HL-60 (cell line): ENCODE data around the gene GPR179.

Experiments used
- GABPA ChIP-seq: IDR thresholded peaks from 2 replicates; pipeline ENCODE4 v1.6.1; 2012; ENCODE audit warnings: low read depth
- POLR2AphosphoS5 ChIP-seq: IDR thresholded peaks from 2 replicates; pipeline ENCODE4 v1.6.1; 2012; ENCODE audit warnings: low read depth
- SPI1 ChIP-seq: IDR thresholded peaks from 2 replicates; pipeline ENCODE4 v1.6.1; 2012; ENCODE audit warnings: low read depth, mild to moderate bottlenecking, borderline replicate concordance
- TF ChIP-seq, protein P1 (sequence below): IDR thresholded peaks from one replicate; pipeline ENCODE4 v1.5.1; 2011; ENCODE audit warnings: low read length, control low read depth, inconsistent platforms; ENCODE audit not compliant: insufficient read depth
- TF ChIP-seq, protein P2 (sequence below): IDR thresholded peaks from 2 replicates; pipeline ENCODE4 v1.6.1; 2012; ENCODE audit warnings: low read depth; ENCODE audit not compliant: insufficient replicate concordance

DNA sequence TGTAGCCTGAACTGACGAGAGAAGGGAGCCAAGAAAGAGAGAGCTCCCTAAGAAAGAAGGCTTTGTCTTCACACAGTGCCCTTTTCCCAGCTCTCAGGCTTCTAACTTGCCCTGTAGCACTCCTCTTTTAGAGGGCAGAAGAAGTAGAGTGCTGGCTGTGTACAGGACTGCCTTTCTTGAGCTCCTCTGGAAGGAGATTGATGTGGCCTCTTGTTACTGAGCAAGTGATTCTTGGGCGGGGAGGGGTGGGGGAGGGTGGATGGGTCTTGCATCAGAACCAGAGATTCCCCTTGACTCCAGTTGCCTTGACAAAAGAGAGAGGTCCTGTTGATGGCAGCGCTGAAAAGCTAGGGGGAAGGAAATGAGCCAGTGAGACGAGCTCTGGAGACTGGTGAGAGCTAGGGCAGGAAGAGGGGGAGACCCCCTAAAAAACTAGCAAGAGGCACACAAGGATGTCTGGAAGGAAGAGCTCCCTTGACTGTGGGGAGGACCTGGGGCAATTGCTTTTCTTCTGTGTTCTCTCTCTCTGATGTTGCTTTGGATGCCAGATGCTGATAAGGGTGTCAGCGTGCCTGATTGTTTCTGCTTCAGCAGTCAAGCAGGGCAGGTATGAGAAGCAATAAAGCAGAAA is 18.4 kb downstream of the GPR179 start:
- TF ChIP-seq, protein P1, sequence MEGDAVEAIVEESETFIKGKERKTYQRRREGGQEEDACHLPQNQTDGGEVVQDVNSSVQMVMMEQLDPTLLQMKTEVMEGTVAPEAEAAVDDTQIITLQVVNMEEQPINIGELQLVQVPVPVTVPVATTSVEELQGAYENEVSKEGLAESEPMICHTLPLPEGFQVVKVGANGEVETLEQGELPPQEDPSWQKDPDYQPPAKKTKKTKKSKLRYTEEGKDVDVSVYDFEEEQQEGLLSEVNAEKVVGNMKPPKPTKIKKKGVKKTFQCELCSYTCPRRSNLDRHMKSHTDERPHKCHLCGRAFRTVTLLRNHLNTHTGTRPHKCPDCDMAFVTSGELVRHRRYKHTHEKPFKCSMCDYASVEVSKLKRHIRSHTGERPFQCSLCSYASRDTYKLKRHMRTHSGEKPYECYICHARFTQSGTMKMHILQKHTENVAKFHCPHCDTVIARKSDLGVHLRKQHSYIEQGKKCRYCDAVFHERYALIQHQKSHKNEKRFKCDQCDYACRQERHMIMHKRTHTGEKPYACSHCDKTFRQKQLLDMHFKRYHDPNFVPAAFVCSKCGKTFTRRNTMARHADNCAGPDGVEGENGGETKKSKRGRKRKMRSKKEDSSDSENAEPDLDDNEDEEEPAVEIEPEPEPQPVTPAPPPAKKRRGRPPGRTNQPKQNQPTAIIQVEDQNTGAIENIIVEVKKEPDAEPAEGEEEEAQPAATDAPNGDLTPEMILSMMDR = no peak
- TF ChIP-seq POLR2AphosphoS5 (no peak), GABPA (no peak), SPI1 (no peak)
- TF ChIP-seq, protein P2, sequence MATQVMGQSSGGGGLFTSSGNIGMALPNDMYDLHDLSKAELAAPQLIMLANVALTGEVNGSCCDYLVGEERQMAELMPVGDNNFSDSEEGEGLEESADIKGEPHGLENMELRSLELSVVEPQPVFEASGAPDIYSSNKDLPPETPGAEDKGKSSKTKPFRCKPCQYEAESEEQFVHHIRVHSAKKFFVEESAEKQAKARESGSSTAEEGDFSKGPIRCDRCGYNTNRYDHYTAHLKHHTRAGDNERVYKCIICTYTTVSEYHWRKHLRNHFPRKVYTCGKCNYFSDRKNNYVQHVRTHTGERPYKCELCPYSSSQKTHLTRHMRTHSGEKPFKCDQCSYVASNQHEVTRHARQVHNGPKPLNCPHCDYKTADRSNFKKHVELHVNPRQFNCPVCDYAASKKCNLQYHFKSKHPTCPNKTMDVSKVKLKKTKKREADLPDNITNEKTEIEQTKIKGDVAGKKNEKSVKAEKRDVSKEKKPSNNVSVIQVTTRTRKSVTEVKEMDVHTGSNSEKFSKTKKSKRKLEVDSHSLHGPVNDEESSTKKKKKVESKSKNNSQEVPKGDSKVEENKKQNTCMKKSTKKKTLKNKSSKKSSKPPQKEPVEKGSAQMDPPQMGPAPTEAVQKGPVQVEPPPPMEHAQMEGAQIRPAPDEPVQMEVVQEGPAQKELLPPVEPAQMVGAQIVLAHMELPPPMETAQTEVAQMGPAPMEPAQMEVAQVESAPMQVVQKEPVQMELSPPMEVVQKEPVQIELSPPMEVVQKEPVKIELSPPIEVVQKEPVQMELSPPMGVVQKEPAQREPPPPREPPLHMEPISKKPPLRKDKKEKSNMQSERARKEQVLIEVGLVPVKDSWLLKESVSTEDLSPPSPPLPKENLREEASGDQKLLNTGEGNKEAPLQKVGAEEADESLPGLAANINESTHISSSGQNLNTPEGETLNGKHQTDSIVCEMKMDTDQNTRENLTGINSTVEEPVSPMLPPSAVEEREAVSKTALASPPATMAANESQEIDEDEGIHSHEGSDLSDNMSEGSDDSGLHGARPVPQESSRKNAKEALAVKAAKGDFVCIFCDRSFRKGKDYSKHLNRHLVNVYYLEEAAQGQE = no peak
